ENCODE data around the gene GLB1L3. TPM values are rescaled to one million over a fixed set of nuclear protein-coding genes. Genes with fewer than 3 reads are reported as not detected.

GLB1L3 gene
- total RNA-seq, 1 experiment from 2014 or later = not detected

DNA sequence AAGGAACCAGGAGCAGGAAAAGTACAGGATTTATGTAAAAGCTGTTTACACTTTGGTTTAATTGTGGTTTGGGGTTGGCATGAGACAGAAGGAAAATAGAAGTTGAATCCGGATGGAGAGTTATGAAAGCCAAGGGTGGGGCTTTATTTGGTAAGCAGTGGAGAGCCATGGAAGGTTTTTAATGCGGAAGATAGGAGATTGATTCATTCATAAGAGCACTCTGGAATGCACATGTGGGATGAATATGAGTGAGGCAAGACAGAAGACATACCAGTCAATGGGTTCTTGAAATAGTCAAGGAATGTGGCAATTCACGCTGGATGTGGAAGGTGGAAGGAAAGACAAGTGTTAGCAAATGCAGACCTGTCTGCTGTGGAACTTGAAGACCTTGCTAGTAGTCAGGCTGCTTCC is 9.3 kb upstream of the GLB1L3 start:
- Histone ChIP-seq H2AFZ (ENCODE audit: low read depth, low read length, poor library complexity, severe bottlenecking) (no peak overlapping the region), H3K79me2 (ENCODE audit: insufficient read depth, low read length) (no peaks in the 10 kb centered on the region)

More for the DNA sequence above, 9.3 kb upstream of the GLB1L3 start:
- H3K4me2 ChIP-seq (ENCODE audit: low read length) = no peak overlapping the region
- intact Hi-C loops (cut with micrococcal nuclease) = no loop called here
- peaks cover 2 to 4% of the 10 kb centered on the region in 2 experiments; a peak in 2 of 4 replicates for H3K36me3 ChIP-seq (ENCODE audit: control insufficient read depth in 1 of 2, insufficient read depth in 2 of 2, low read length in 2 of 2)
- DNase-seq (ENCODE audit: low read depth, low spot score) (no peak), ATAC-seq (no peak)
- H3K9me2 ChIP-seq (ENCODE audit: insufficient read depth) = no peaks in the 10 kb centered on the region
- BruUV-seq (replicated peaks) = no TSS peak
- H3K9me3 ChIP-seq (ENCODE audit: control insufficient read depth in 1 of 2, insufficient read depth in 1 of 2, low read depth in 1 of 2, low read length in 2 of 2) = no peaks in the 10 kb centered on the region
- H3K27me3 ChIP-seq (ENCODE audit: insufficient read depth, low read length) = no peaks in the 10 kb centered on the region
- TF ChIP-seq SIN3A (IDR thresholded peaks at IDR 0.05; ENCODE audit: low read depth) (no peak), FOSL1 (IDR thresholded peaks at IDR 0.05; ENCODE audit: low read depth) (no peak), ZNF274 (IDR thresholded peaks at IDR 0.05; ENCODE audit: low read depth, low read length) (no peak), CBX3 (IDR thresholded peaks at IDR 0.05; ENCODE audit: low read depth) (no peak), EGR1 (IDR thresholded peaks at IDR 0.05; ENCODE audit: low read depth) (no peak), REST (IDR thresholded peaks at IDR 0.05; ENCODE audit: low read depth) (no peak)
- CTCF ChIA-PET = no interaction called here
- RAD21 ChIA-PET (ENCODE audit: low non-redundant PET in 1 of 2, low total read pairs in 2 of 2, uncharacterized antibody in 2 of 2, unreplicated experiment in 2 of 2) = no interaction called here
- no peak overlapping the region for H3K9ac ChIP-seq (ENCODE audit: low read length)
- H4K20me1 ChIP-seq (ENCODE audit: insufficient read depth) = no peaks in the 10 kb centered on the region
- POLR2A ChIA-PET = no interaction called here
- H3K27ac ChIP-seq (ENCODE audit: low read depth, low read length) = no peak overlapping the region
- no peak overlapping the region for H3K4me3 ChIP-seq (replicated peaks in 1 of 2; ENCODE audit: low read depth in 1 of 2, low read length in 2 of 2)
- H3K4me1 ChIP-seq (ENCODE audit: control insufficient read depth in 1 of 2, insufficient read depth in 2 of 2, low read length in 2 of 2) = no peaks in the 10 kb centered on the region
